Peyer's patch (tissue), 4 donors: ENCODE results near the gene TNIP3. TPM values are rescaled to one million over a fixed set of nuclear protein-coding genes. Genes with fewer than 3 reads are reported as not detected.
A peak's percentile ranks its signal among the peaks of the same experiment; 100 is the strongest.

Experiments used
- DNase-seq, 3 donors: peaks; one replicate each; pipeline ENCODE4 v3.0.0-alpha.2; 2017 to 2019
- H3K27ac ChIP-seq, 4 donors: fragments of 200-600 bp; sonication (generic); one replicate each; pipeline ENCODE4 v1.5.1; 2016 to 2019
- H3K27me3 ChIP-seq, 2 donors: fragments of 200-600 bp; sonication (generic); one replicate each; pipeline ENCODE4 v1.5.1; 2019
- H3K36me3 ChIP-seq, 3 donors: fragments of 200-600 bp; sonication (generic); one replicate each; pipeline ENCODE4 v1.5.1; 2016 to 2019
- H3K4me1 ChIP-seq, 4 donors: fragments of 200-600 bp; sonication (generic); one replicate each; pipeline ENCODE4 v1.5.1; 2016 to 2019
- H3K4me3 ChIP-seq, 4 donors: fragments of 200-600 bp; sonication (generic); 1 replicate in 3 of 4; 2 replicates in 1 of 4; pipeline ENCODE4 v1.5.1; 2016 to 2019; ENCODE audit warnings: mild to moderate bottlenecking in 1 of 4
- H3K9me3 ChIP-seq, 4 donors: fragments of 200-600 bp; sonication (generic); one replicate each; pipeline ENCODE4 v1.5.1; 2016 to 2019; ENCODE audit warnings: mild to moderate bottlenecking in 1 of 4
- CTCF ChIP-seq, 6 experiments: fragments of 450-650 bp in 4 of 6; fragments of 200-600 bp in 2 of 6; sonication (generic) in 1 of 6; IDR thresholded peaks; one replicate each; pipeline ENCODE4 v1.5.1; 2017 to 2019; ENCODE audit warnings: antibody characterized with exemption in 6 of 6, mild to moderate bottlenecking in 3 of 6, moderate library complexity in 1 of 6
- POLR2A ChIP-seq, 2 donors: fragments of 450-650 bp; IDR thresholded peaks; one replicate each; pipeline ENCODE4 v1.5.1; 2017; ENCODE audit warnings: antibody characterized with exemption in 2 of 2, mild to moderate bottlenecking in 2 of 2, moderate library complexity in 2 of 2
- total RNA-seq, 4 donors: library from RNA; depleted of rRNA; stranded (reverse); fragments of >200 nt; gene quantifications; one replicate each; pipeline ENCODE4 v1.1.0, GENCODE V29; 2016

The TNIP3 gene
- total RNA-seq, 4 donors from 2014 or later = 0.88 TPM; not detected in 3

- Histone ChIP-seq H3K4me3 (no peak overlapping the region), H3K27me3 (no peaks in the 10 kb centered on the region), H3K4me1 (peaks cover 0 to 4% (median 0%) of the 10 kb centered on the region in 4 donors), H3K27ac (peak overlapping the region in 1 of 4 donors; percentile 8), H3K9me3 (no peaks in the 10 kb centered on the region), H3K36me3 (no peaks in the 10 kb centered on the region)
- no peak for DNase-seq
- TF ChIP-seq POLR2A (IDR thresholded peaks at IDR 0.05) = no peak
- TF ChIP-seq CTCF (IDR thresholded peaks at IDR 0.05) = no peak
Observed at GRCh38 chr4:121191361-121191760, 27.2 kb upstream of the TNIP3 start.

GRCh38 chr4:121190389-121190788 is 26.3 kb upstream of the TNIP3 start:
- no peak for TF ChIP-seq POLR2A (IDR thresholded peaks at IDR 0.05)
- TF ChIP-seq CTCF (IDR thresholded peaks at IDR 0.05) = no peak
- H3K4me3 ChIP-seq = no peak overlapping the region
- no peaks in the 10 kb centered on the region for H3K27me3 ChIP-seq
- peak overlapping the region; percentile 8 to 39 (median 19) for H3K27ac ChIP-seq
- no peaks in the 10 kb centered on the region for H3K36me3 ChIP-seq
- H3K4me1 ChIP-seq = peaks cover 0 to 4% (median 0%) of the 10 kb centered on the region in 4 donors
- no peaks in the 10 kb centered on the region for H3K9me3 ChIP-seq
- DNase-seq = no peak

GRCh38 chr4:121189326-121190215 is 25.4 kb upstream of the TNIP3 start:
- H3K36me3 ChIP-seq = no peaks in the 10 kb centered on the region
- H3K4me1 ChIP-seq = peaks cover 0 to 4% (median 0%) of the 10 kb centered on the region in 4 donors
- peak overlapping the region in 3 of 4 donors; percentile 12 to 46 (median 44) for H3K27ac ChIP-seq
- TF ChIP-seq CTCF (IDR thresholded peaks at IDR 0.05) (peak in 1 of 6 experiments; percentile 6), POLR2A (IDR thresholded peaks at IDR 0.05) (no peak)
- no peaks in the 10 kb centered on the region for H3K27me3 ChIP-seq
- peak in 2 of 3 donors; percentile 43 to 73 for DNase-seq
- no peak overlapping the region for H3K4me3 ChIP-seq
- H3K9me3 ChIP-seq = no peaks in the 10 kb centered on the region

- no peak for DNase-seq
- Histone ChIP-seq H3K27me3 (no peaks in the 10 kb centered on the region), H3K4me1 (peaks cover 0 to 2% (median 0%) of the 10 kb centered on the region in 4 donors), H3K27ac (no peak overlapping the region), H3K4me3 (no peak overlapping the region), H3K36me3 (no peaks in the 10 kb centered on the region), H3K9me3 (no peaks in the 10 kb centered on the region)
- TF ChIP-seq CTCF (IDR thresholded peaks at IDR 0.05) = no peak
- no peak for TF ChIP-seq POLR2A (IDR thresholded peaks at IDR 0.05)
Observed at GRCh38 chr4:121187206-121187605, 23.1 kb upstream of the TNIP3 start.

GRCh38 chr4:121185960-121186359 is 21.8 kb upstream of the TNIP3 start:
- H3K36me3 ChIP-seq = no peaks in the 10 kb centered on the region
- no peak for TF ChIP-seq POLR2A (IDR thresholded peaks at IDR 0.05)
- TF ChIP-seq CTCF (IDR thresholded peaks at IDR 0.05) = no peak
- no peaks in the 10 kb centered on the region for H3K27me3 ChIP-seq
- no peak overlapping the region for H3K4me3 ChIP-seq
- H3K9me3 ChIP-seq = no peaks in the 10 kb centered on the region
- H3K27ac ChIP-seq = no peak overlapping the region
- no peaks in the 10 kb centered on the region for H3K4me1 ChIP-seq
- DNase-seq = no peak
